Vagina (tissue), 2 donors: Measurements from ENCODE around the gene USP20.

ENCODE experiments used
- POLR2A ChIP-seq, 2 donors: fragments of 450-650 bp; IDR thresholded peaks; one replicate each; pipeline ENCODE4 v1.6.1; 2017; ENCODE audit warnings: antibody characterized with exemption in 2 of 2, mild to moderate bottlenecking in 2 of 2, moderate library complexity in 2 of 2
- POLR2AphosphoS5 ChIP-seq, 2 donors: sonication (generic); formaldehyde crosslinking; IDR thresholded peaks; one replicate each; pipeline ENCODE4 v1.9.0; 2017; ENCODE audit warnings: antibody characterized with exemption in 2 of 2, mild to moderate bottlenecking in 2 of 2, low read depth in 1 of 2; ENCODE audit not compliant: insufficient read depth in 1 of 2
- TF ChIP-seq, protein P1 (sequence below), 3 experiments: fragments of 450-650 bp in 2 of 3; fragments of 200-600 bp in 1 of 3; sonication (generic) in 1 of 3; IDR thresholded peaks; one replicate each; pipeline ENCODE4 v1.5.1; 2017 to 2019; ENCODE audit warnings: antibody characterized with exemption in 3 of 3, mild to moderate bottlenecking in 2 of 3, moderate library complexity in 2 of 3

DNA sequence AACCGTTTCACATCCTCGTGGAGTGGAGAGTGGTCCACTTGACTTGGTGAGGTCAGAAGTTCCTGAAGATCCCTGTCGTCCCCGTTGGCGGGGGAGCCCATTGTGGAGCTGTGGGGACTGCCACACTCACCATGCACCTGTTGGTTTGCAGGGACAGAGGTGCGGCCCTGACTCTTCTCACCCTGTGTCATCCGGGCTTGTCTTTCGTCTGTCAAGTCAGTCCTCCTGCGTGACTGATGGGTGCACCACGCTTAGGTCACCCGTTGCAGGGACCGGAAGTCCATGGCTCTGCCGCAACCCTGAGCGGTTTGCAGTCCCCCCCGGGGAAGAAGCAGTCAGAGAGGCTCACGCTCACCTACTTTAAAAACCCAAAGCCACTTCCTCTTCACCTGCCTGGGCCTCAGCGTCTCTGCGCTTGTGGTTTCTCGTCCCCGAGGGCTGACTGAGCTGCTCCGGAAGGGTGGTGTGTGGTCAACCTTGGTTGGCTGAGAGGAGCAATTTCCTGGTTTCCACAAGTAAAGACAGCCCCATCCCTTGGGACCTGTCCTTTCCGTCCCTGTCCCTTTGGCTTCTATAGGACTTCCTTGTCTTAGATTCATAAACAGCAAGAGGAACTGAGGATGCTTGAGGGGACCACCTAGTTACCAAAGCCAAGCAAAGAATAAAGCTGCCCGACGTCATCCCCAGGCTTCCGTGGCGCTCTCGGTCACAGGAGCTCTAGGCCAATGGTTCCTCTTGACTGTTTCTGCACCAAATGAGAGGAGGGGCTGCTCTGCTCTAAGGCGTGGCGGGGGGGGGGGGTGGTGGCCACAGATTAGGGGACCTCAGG, 53.2 kb downstream of the USP20 start:
- TF ChIP-seq POLR2A (IDR thresholded peaks at IDR 0.05) = no peak
- TF ChIP-seq, protein P1, sequence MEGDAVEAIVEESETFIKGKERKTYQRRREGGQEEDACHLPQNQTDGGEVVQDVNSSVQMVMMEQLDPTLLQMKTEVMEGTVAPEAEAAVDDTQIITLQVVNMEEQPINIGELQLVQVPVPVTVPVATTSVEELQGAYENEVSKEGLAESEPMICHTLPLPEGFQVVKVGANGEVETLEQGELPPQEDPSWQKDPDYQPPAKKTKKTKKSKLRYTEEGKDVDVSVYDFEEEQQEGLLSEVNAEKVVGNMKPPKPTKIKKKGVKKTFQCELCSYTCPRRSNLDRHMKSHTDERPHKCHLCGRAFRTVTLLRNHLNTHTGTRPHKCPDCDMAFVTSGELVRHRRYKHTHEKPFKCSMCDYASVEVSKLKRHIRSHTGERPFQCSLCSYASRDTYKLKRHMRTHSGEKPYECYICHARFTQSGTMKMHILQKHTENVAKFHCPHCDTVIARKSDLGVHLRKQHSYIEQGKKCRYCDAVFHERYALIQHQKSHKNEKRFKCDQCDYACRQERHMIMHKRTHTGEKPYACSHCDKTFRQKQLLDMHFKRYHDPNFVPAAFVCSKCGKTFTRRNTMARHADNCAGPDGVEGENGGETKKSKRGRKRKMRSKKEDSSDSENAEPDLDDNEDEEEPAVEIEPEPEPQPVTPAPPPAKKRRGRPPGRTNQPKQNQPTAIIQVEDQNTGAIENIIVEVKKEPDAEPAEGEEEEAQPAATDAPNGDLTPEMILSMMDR (IDR thresholded peaks at IDR 0.05) = no peak
- peak in 1 of 2 donors; percentile 70 for TF ChIP-seq POLR2AphosphoS5 (IDR thresholded peaks at IDR 0.05; ENCODE audit: insufficient read depth in 1 of 2, low read depth in 1 of 2)
